Measurements from ENCODE around the gene TRIM27. TPM values are rescaled to one million over a fixed set of nuclear protein-coding genes. Genes with fewer than 3 reads are reported as not detected.

Gene TRIM27
- total RNA-seq, 1 donor from 2014 or later = 82.8 TPM

DNA sequence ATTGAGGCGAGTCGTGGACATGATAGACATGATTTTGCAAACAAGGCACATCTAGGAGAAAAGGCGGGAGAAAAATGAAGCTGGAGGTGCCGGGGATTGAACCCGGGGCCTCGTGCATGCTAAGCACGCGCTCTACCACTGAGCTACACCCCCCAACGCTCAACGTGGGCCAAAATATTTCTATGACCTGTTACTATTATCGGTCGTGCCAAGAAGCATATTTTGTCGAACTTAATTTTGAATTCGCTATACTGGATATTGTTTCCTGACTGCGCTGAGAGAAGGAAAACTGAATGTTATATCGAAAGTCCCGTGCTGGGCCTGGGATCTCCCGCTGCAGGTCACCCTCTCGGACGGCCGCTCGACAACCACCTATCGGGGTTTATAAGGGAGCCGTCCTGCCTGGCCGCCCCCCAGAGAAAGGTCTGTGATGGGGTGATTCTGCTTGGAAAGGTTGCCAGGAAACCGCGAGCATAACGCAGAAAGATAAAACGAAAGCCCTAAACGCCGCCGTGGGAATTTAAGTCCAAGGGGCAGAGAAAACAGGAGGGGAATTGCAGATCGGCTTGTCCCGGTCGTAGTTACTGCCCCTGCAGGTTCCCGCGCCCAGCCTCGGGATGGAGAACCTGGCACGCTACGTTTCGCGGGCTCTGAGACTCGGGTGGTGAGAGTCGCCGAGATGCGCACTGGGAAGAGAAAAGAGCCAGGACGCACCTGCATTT lies 60.0 kb downstream of the TRIM27 start:
- Mint-ChIP-seq H3K9me3 (ENCODE audit: unreplicated experiment) (no peaks in the 10 kb centered on the region), H3K36me3 (ENCODE audit: low read depth, unreplicated experiment) (peaks cover 6% of the 10 kb centered on the region), H3K27ac (ENCODE audit: unreplicated experiment) (peak overlapping the region; percentile 86), H3K4me1 (ENCODE audit: unreplicated experiment) (peaks cover 15% of the 10 kb centered on the region), H3K27me3 (ENCODE audit: unreplicated experiment) (peaks cover 17% of the 10 kb centered on the region), H3K4me3 (ENCODE audit: unreplicated experiment) (peak overlapping the region; percentile 94)
- peak; percentile 68 for DNase-seq (ENCODE audit: low spot score)
- TF ChIP-seq, protein P1, sequence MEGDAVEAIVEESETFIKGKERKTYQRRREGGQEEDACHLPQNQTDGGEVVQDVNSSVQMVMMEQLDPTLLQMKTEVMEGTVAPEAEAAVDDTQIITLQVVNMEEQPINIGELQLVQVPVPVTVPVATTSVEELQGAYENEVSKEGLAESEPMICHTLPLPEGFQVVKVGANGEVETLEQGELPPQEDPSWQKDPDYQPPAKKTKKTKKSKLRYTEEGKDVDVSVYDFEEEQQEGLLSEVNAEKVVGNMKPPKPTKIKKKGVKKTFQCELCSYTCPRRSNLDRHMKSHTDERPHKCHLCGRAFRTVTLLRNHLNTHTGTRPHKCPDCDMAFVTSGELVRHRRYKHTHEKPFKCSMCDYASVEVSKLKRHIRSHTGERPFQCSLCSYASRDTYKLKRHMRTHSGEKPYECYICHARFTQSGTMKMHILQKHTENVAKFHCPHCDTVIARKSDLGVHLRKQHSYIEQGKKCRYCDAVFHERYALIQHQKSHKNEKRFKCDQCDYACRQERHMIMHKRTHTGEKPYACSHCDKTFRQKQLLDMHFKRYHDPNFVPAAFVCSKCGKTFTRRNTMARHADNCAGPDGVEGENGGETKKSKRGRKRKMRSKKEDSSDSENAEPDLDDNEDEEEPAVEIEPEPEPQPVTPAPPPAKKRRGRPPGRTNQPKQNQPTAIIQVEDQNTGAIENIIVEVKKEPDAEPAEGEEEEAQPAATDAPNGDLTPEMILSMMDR (IDR thresholded peaks at IDR 0.05; ENCODE audit: unreplicated experiment) = no peak

DNA sequence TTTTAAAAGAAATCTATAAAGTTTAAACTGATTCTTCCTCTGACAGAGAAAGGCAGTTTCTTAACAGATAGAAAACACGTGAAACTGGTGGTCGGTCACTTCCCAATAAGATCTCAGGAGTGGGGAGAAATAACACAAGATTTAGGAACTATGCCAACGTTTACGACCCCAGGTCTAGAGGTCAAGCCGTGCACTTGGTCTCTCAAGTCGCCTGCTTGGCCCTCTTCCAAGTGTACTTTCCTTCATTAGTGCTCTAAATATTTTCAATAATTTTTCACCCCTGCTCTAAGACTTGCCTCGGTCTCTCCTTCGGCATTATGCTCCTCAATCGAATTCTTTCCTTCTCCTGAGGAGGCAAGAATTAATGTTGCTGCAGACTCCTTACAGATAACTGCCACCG lies 61.7 kb downstream of the TRIM27 start:
- Mint-ChIP-seq H3K27ac (ENCODE audit: unreplicated experiment) (no peak overlapping the region), H3K9me3 (ENCODE audit: unreplicated experiment) (no peaks in the 10 kb centered on the region), H3K36me3 (ENCODE audit: low read depth, unreplicated experiment) (peaks cover 6% of the 10 kb centered on the region), H3K4me1 (ENCODE audit: unreplicated experiment) (peaks cover 14% of the 10 kb centered on the region), H3K27me3 (ENCODE audit: unreplicated experiment) (peaks cover 17% of the 10 kb centered on the region), H3K4me3 (ENCODE audit: unreplicated experiment) (no peak overlapping the region)
- no peak for DNase-seq (ENCODE audit: low spot score)
- TF ChIP-seq, protein P1 (IDR thresholded peaks at IDR 0.05; ENCODE audit: unreplicated experiment) = no peak

DNA sequence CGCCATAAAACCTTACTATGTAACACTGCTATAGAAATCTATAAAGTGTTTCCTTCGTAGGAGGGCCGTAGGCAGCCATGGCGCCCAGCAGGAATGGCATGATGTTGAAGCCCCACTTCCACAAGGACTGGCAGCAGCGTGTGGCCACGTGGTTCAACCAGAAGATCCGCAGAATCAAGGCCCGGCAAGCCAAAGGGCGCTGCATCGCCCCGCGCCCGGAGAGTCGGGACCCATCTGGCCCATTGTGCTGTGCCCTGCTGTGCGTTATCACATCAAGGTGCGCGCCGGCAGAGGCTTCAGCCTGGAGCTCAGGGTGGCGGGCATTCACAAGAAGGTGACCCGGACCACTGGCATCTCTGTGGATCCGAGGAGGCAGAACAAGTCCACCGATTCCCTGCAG lies 62.4 kb downstream of the TRIM27 start:
- TF ChIP-seq, protein P1 (IDR thresholded peaks at IDR 0.05; ENCODE audit: unreplicated experiment) = no peak

DNA sequence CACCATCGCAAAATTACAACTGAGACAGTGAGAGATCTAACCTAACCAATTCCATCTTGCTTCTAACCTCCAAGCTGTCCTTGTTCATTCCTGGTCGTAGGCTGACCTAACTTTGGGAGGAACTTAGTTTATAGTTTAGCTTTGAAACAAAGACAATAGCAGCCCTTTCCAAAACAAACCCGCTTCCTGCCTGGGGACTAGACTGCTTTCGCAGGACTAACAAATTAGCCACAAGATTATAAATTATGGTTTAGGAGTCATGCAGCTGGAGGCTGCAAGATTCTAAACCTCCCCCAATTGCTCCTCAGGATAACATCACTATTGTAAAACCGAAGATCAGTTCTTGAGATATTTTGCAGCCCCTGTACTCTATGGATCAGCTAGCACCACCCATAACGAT lies 63.2 kb downstream of the TRIM27 start:
- Mint-ChIP-seq H3K27me3 (ENCODE audit: unreplicated experiment) (peaks cover 14% of the 10 kb centered on the region), H3K36me3 (ENCODE audit: low read depth, unreplicated experiment) (peaks cover 6% of the 10 kb centered on the region), H3K9me3 (ENCODE audit: unreplicated experiment) (no peaks in the 10 kb centered on the region), H3K4me1 (ENCODE audit: unreplicated experiment) (peaks cover 10% of the 10 kb centered on the region), H3K4me3 (ENCODE audit: unreplicated experiment) (no peak overlapping the region), H3K27ac (ENCODE audit: unreplicated experiment) (no peak overlapping the region)
- DNase-seq (ENCODE audit: low spot score) = no peak
- TF ChIP-seq, protein P1 (IDR thresholded peaks at IDR 0.05; ENCODE audit: unreplicated experiment) = no peak

More for the DNA sequence above, 62.4 kb downstream of the TRIM27 start:
- Mint-ChIP-seq H3K27ac (ENCODE audit: unreplicated experiment) (no peak overlapping the region), H3K4me1 (ENCODE audit: unreplicated experiment) (peaks cover 12% of the 10 kb centered on the region), H3K4me3 (ENCODE audit: unreplicated experiment) (no peak overlapping the region), H3K9me3 (ENCODE audit: unreplicated experiment) (no peaks in the 10 kb centered on the region), H3K36me3 (ENCODE audit: low read depth, unreplicated experiment) (peaks cover 6% of the 10 kb centered on the region), H3K27me3 (ENCODE audit: unreplicated experiment) (peaks cover 17% of the 10 kb centered on the region)
- no peak for DNase-seq (ENCODE audit: low spot score)

DNA sequence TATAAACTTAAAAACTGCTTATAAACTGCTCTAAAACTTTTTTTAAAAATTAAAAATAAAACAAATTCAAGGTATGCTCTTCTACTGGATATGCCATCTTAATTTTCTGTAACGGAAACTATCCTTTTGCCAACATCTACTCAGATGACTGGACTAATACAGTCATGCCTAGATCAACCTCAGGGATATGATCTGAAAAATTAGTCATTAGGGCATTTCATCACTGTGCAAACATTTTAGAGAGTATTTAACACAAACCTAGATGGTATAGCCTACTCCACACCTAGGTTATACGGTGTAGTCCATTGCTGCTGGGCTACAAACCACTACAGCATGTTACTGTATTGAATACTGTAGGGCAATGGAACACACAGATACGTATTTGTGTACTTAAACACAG lies 64.8 kb downstream of the TRIM27 start:
- no peak overlapping the region for H3K4me3 Mint-ChIP-seq (ENCODE audit: unreplicated experiment)
- no peaks in the 10 kb centered on the region for H3K9me3 Mint-ChIP-seq (ENCODE audit: unreplicated experiment)
- TF ChIP-seq, protein P1 (IDR thresholded peaks at IDR 0.05; ENCODE audit: unreplicated experiment) = no peak
- H3K27ac Mint-ChIP-seq (ENCODE audit: unreplicated experiment) = no peak overlapping the region
- no peak for DNase-seq (ENCODE audit: low spot score)
- H3K36me3 Mint-ChIP-seq (ENCODE audit: low read depth, unreplicated experiment) = peaks cover 6% of the 10 kb centered on the region
- peaks cover 8% of the 10 kb centered on the region for H3K4me1 Mint-ChIP-seq (ENCODE audit: unreplicated experiment)
- peaks cover 10% of the 10 kb centered on the region for H3K27me3 Mint-ChIP-seq (ENCODE audit: unreplicated experiment)
